ENCODE measurements around the gene CD46.

GRCh38 chr1:207841293-207841692 is 89.4 kb downstream of the CD46 start:
- TF ChIP-seq POLR2AphosphoS5 (IDR thresholded peaks at IDR 0.05; ENCODE audit: low read depth, low read length) = no peak
- TF ChIP-seq REST (IDR thresholded peaks at IDR 0.05; ENCODE audit: insufficient read depth in 1 of 2, low read depth in 2 of 2, low read length in 2 of 2) = no peak
- TF ChIP-seq TAF1 (IDR thresholded peaks at IDR 0.05; ENCODE audit: borderline replicate concordance, insufficient read depth, low read length) = no peak
- no peak for TF ChIP-seq SIN3A (IDR thresholded peaks at IDR 0.05; ENCODE audit: borderline replicate concordance, insufficient read depth, low read length)
- TF ChIP-seq FOXP2 (optimal IDR thresholded peaks at IDR 0.05; ENCODE audit: borderline replicate concordance, extremely low read depth, extremely low read length, insufficient read depth) = no peak
